ENCODE data around the gene EGF.
"Not testable (repeated sequence)": the region's sequence is repeated elsewhere in the genome, so short reads cannot be mapped to it uniquely, and the experiment has no call there.

Gene EGF

DNA sequence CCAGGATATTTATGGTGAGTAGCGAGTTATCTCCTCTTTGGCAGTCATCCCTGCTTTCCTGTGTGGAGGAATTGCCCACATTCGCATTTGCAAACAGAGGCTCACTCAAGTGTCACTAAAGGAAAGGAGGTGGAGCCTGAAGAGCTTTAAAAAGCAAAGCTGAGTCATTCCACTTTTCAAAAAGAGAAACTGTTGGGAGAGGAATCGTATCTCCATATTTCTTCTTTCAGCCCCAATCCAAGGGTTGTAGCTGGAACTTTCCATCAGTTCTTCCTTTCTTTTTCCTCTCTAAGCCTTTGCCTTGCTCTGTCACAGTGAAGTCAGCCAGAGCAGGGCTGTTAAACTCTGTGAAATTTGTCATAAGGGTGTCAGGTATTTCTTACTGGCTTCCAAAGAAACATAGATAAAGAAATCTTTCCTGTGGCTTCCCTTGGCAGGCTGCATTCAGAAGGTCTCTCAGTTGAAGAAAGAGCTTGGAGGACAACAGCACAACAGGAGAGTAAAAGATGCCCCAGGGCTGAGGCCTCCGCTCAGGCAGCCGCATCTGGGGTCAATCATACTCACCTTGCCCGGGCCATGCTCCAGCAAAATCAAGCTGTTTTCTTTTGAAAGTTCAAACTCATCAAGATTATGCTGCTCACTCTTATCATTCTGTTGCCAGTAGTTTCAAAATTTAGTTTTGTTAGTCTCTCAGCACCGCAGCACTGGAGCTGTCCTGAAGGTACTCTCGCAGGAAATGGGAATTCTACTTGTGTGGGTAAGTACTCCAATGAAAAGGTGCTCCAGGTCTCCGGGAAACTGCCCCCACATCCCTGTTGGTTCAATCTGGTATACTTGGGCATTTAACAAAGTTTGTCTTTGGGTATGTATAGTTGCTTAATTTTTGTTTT, at the start of gene EGF:
Gene EGF, plus strand, starts transcription at position 178 of the 890 bp plus-strand sequence. Its CDS starts 453 bp downstream, at position 631.
- DNase-seq, result peak in 1 of 56 donors; percentile 7

DNA sequence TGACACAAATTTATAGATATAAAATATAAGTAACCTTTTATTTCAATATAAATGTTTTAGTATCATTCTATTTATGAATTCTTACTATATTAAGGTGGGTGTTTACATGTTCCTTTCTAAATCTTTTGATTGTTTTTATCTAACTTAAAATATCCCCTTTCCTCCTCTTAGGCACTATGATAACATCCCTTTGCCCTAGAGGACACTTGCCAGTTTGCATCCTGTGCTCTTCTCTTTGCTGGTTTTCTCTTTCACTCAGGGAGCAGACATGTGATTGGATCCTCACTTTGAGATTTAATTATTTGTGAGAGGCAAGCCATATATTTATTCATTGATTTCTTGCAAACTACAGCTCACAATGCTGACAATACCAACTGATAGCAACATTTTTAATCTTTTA, 48.5 kb upstream of the EGF start:
- DNase-seq, result no peak

GRCh38 chr4:109870061-109870460, 42.6 kb upstream of the EGF start:
- no peak for DNase-seq

DNA sequence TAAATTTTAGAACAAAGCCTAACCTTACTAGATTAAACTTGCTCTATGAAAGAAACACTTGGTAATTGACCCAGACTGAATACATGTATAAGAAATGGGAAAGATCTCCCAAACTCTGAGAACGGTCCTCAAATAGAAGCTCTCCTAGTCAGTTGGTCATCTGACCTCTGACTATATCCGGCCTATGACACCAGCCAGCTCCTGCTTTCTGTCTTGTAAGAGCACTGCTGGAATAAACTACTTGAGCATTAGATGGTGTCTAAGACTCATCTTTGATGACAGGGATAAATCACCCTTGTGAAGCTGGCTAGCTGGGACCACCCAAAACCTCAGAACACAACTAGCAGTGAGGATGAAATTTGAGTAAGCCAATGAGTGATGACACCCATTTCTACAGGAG, 40.6 kb upstream of the EGF start:
- DNase-seq, result no peak

DNA sequence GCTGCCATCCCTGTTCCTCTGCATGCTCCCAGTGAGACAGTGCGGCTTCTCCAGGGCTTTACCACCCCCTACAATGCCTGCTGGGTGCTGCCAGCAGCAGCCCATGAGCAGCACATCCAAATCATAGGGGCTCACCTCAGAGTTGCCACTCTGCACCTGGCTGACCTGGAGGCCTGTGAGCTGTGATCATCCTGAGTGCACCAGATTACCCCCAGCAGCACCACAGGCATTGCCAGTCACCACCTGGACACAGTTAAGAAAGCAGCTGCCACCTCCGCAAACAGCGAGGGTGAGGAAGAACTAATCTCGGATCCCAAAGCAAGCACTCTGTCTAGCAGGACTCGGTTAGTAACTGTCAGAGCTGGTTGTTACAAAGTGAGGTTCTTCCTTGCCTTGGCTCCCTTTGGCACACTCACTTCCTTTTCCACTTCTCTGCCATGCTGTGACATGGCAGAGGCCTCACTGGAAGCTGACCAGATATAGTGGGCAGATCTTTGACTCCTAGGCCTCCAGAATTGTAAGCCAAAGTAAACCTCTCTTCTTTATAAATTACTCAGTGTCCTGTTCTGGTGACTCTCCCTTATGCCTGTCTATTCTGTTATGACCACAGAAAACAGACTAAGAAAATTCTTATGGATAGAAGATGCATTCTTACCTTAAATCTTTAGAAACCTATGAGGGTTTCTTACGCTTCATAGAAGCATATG, 39.6 kb upstream of the EGF start:
- DNase-seq, result no peak

DNA sequence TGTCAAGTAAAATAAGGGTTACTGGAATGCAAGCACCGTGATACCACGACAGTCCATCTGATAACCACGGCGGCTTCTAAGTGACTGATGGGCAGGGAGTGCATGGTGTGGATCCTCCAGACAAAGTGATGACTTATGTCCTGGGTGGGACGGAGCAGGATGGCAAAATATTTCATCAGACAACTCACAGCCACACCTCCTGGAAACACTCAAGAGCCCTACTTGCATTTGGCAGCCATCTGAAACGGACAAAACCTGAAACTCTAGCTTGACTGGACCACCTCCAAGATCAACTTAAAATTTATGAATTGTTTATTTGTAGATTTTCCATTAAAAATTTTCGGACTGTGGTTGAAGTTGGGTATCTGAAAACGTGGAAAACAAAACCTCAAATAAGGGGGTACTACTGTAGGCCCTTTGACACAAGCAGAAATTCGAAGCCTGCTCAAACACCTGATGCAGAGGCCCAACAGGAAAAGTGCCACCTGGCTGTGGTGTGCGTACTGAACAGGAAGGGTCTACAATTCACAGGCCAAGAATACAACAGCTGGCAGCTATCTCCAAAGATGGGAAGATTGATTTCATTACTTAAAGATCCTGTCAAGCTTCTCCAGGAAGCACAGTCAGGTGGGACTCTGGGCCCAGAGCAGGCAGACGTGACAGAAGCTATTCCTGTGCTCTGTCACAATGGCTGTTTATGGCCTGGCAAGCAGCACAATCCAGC, 38.7 kb upstream of the EGF start:
- DNase-seq, result no peak

DNA sequence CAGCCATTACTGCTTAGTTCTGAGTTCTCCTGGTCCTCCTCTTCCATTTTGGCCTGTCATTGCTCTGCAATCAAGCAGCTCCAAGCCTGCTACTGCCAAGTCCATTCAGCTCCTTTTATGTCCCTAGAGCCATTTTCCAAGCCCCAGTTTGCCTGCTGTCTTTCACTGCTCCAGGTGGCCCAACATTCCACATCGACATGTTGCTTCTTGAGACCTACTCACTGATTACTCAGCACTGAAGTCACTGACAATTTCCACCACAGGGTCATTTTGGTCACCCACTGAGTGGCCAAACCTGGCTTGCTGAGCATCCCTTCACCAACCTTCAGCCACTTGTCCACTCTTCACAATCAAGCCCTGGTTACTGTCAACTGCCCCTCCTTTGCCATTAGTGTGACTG, 37.6 kb upstream of the EGF start:
- no peak for DNase-seq

DNA sequence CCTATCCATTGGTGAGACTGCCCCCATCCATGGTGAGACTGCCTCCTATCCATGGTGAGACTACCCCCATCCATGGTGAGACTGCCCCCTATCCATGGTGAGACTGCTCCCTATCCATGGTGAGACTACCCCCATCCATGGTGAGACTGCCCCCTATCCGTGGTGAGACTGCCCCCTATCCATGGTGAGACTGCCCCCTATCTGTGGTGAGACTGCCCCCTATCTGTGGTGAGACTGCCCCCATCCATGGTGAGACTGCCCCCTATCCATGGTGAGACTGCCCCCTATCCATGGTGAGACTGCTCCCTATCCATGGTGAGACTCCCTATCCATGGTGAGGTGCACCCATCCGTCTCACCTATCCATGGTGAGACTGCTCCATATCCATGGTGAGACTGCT, 37.1 kb upstream of the EGF start:
- DNase-seq, result not testable (repeated sequence)

DNA sequence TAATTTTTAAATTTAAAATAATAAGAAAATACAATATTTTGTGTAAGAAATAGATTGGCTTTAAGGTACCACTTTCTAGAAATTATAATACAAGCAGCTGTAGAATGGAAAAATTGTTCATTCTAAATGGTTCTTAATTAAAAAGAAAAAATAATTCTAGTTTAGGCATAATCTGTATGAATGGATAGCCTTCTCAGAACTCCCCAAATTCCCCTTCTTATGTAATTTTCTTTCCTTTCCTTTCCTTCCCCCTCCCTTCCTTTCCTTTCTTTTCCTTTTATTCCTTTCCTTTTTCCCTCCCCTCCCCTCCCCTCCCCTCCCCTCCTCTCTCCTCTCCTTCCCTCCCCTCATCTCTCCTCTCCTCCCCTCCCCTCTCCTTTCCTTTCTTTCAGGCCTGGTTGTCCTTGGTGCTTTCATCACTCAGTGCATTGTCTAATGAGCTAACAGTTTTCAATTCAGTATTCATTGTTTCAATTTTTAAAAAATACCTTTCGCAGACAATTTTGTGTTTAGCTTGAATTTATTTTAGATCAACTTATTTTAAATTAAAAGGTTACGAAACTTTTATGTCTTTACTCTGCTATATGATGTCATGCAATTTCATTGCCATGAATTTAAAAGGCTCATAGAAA, 35.9 kb upstream of the EGF start:
- DNase-seq, result no peak

GRCh38 chr4:109877400-109877799, 35.3 kb upstream of the EGF start:
- DNase-seq, result no peak

GRCh38 chr4:109878355-109878754, 34.3 kb upstream of the EGF start:
- no peak for DNase-seq

DNA sequence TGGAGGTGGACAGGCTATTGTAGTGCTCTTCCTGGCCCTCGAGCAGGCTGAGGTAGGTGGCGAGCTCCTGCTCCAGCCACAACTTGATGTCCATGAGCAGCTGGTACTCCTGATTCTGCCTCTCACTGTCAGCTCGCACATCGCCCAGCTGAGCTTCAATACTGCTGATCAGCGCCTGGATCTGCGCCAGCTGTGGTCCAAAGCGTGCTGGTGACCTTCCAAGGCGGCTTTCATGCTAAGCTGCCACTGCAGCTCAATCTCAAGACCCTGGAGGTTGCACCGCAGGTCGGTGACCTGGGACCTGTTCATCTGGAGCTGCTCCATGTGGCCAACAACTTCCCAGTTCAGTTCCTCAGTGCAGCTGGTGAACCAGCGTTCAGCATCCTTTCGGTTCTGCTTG, 33.6 kb upstream of the EGF start:
- DNase-seq, result peak in 1 of 56 donors; percentile 0

GRCh38 chr4:109879636-109880314, 32.9 kb upstream of the EGF start:
- DNase-seq, result no peak

DNA sequence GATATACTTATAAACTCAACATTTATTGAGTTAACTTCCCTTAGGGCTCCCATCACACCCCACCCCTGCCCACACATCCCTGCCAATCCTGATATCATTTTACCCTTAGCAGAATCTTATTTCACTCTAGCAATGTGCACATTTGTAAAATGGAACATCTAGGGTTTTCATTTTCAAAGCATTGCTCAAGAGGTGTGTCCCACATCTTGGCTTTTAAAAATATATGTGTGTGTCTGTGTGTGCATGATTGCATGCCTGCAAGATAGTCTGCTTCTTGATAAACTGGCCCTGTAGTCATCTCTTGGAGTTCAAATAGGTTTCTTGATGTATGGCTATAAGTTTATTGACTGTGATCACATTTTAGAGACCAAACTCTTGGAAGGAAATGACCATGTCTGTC, 26.4 kb upstream of the EGF start:
- DNase-seq, result no peak

GRCh38 chr4:109887071-109887470, 25.6 kb upstream of the EGF start:
- DNase-seq, result no peak

DNA sequence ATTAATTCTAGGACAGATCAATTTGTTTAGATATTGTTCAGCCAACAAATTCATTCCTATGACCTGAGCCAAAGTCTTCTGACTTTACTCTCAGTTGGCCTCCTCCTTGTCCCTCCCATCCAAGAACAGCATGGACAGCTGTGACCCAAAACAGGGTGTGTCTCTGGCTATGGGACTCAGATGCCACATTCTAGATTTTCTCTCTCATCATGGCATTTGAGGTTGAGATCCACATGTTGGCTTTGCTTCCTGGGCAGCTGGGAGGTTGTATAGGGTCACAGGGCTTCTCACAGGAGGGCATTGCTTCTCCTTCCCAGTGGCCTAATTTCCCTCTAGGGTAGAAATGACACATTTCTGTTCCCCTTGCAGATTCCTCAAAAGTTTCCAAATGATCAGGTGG, 22.6 kb upstream of the EGF start:
- no peak for DNase-seq

- DNase-seq, result no peak
These were observed 10.0 kb upstream of the EGF start for GRCh38 chr4:109902559-109903251.

- DNase-seq, result no peak
These were observed 4.0 kb upstream of the EGF start for GRCh38 chr4:109908731-109909130.

DNA sequence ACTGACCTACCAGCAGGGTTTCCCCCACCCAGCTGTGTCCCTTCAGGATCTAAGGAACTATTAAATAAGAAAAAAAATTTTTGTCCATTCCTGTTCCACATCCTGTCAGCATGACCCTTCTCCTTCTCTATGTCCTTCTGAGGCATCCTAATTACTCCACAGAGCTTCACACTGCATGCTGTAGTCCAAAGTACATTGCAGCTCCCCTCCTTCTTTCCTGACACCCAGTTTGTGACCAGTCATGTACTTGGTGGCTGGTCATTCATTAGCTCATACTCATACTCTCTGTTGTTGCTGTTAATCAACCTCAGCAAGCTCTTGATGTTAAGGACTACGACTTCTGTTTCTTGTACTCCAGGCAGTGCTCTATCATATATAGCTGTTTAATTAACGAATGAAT, 2.4 kb upstream of the EGF start:
- DNase-seq, result no peak

DNA sequence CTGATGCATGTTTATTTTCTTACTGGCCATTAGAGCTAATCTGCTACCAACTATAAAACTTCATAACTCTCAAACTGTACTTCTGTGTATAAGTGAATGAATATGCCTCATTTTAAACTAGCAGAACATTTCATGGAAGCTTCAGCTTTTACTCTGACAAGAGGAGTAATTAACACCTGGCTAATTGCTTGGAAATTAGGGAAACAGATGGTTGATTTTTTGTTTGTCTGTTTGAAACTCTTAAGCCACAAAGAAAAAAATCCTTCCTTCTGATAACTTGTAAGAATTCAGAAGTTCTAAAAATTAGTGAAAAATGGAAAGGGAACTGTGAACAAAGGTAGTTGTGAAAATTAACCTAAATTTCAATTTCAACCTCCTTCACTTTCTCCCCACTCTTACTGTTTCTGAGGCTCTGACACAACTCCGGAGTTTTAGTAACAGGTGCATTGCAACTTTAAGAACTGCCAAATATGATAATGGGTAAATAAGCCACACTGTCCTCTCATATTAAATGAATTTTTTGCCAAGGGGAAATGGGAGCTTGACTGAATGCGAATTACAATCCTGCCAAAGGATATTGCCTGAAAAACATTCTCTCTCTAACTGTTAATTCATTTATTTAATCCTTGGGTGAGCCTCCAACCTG, 1.0 kb downstream of the EGF start:
- no peak for DNase-seq

All from nucleus accumbens (tissue), 56 donors.